ENCODE results near the gene ARHGEF11.

Gene ARHGEF11

GRCh38 chr1:156942176-156942575 is 103.4 kb downstream of the ARHGEF11 start:
- Histone ChIP-seq H3K9ac (ENCODE audit: low read depth, low read length) (no peak overlapping the region), H3K4me2 (ENCODE audit: insufficient read depth, low read length) (no peak overlapping the region), H3K27ac (ENCODE audit: low read length) (no peak overlapping the region), H3K4me1 (ENCODE audit: insufficient read depth, low read length) (no peaks in the 10 kb centered on the region), H3K36me3 (ENCODE audit: insufficient read depth, low read length) (no peaks in the 10 kb centered on the region), H3K4me3 (ENCODE audit: low read depth in 1 of 2, low read length in 2 of 2) (no peak overlapping the region), H3K27me3 (ENCODE audit: insufficient read depth, low read length, poor library complexity) (peaks cover 30% of the 10 kb centered on the region), H2AFZ (ENCODE audit: low read depth, low read length) (no peak overlapping the region), H4K20me1 (ENCODE audit: insufficient read depth, low read length) (no peaks in the 10 kb centered on the region; the same call in 1 of the 2 replicates), H3K79me2 (ENCODE audit: insufficient read depth, low read length) (no peaks in the 10 kb centered on the region), H3K9me3 (ENCODE audit: insufficient read depth, low read length, severe bottlenecking) (no peaks in the 10 kb centered on the region)
- no peak for ATAC-seq (ENCODE audit: insufficient read depth, low read depth)
- DNase-seq = no peak
- TF ChIP-seq CTCF (IDR thresholded peaks at IDR 0.05; ENCODE audit: borderline replicate concordance, extremely low read depth, low read length, poor library complexity, severe bottlenecking) (no peak), EZH2 (IDR thresholded peaks at IDR 0.05; ENCODE audit: borderline replicate concordance, low read depth, low read length, severe bottlenecking) (no peak)

- no peak overlapping the region for H3K4me2 ChIP-seq (ENCODE audit: insufficient read depth, low read length)
- no peaks in the 10 kb centered on the region; the same call in 1 of the 2 replicates for H4K20me1 ChIP-seq (ENCODE audit: insufficient read depth, low read length)
- no peaks in the 10 kb centered on the region for H3K9me3 ChIP-seq (ENCODE audit: insufficient read depth, low read length, severe bottlenecking)
- TF ChIP-seq EZH2 (IDR thresholded peaks at IDR 0.05; ENCODE audit: borderline replicate concordance, low read depth, low read length, severe bottlenecking) (no peak), CTCF (IDR thresholded peaks at IDR 0.05; ENCODE audit: borderline replicate concordance, extremely low read depth, low read length, poor library complexity, severe bottlenecking) (no peak)
- H3K36me3 ChIP-seq (ENCODE audit: insufficient read depth, low read length) = no peaks in the 10 kb centered on the region
- no peak for ATAC-seq (ENCODE audit: insufficient read depth, low read depth)
- H2AFZ ChIP-seq (ENCODE audit: low read depth, low read length) = no peak overlapping the region
- no peak for DNase-seq
- H3K79me2 ChIP-seq (ENCODE audit: insufficient read depth, low read length) = no peaks in the 10 kb centered on the region
- no peak overlapping the region for H3K9ac ChIP-seq (ENCODE audit: low read depth, low read length)
- H3K4me3 ChIP-seq (ENCODE audit: low read depth in 1 of 2, low read length in 2 of 2) = no peak overlapping the region
- H3K27ac ChIP-seq (ENCODE audit: low read length) = no peak overlapping the region
- peaks cover 30% of the 10 kb centered on the region for H3K27me3 ChIP-seq (ENCODE audit: insufficient read depth, low read length, poor library complexity)
- H3K4me1 ChIP-seq (ENCODE audit: insufficient read depth, low read length) = no peaks in the 10 kb centered on the region
Observed at GRCh38 chr1:156941675-156942074, 103.9 kb downstream of the ARHGEF11 start.

GRCh38 chr1:156939786-156940334 is 105.7 kb downstream of the ARHGEF11 start:
- H3K9me3 ChIP-seq (ENCODE audit: insufficient read depth, low read length, severe bottlenecking) = no peaks in the 10 kb centered on the region
- no peak for DNase-seq
- no peak overlapping the region for H3K4me2 ChIP-seq (ENCODE audit: insufficient read depth, low read length)
- no peak overlapping the region for H3K9ac ChIP-seq (ENCODE audit: low read depth, low read length)
- ATAC-seq (ENCODE audit: insufficient read depth, low read depth) = no peak
- H2AFZ ChIP-seq (ENCODE audit: low read depth, low read length) = no peak overlapping the region
- H4K20me1 ChIP-seq (ENCODE audit: insufficient read depth, low read length) = no peaks in the 10 kb centered on the region; the same call in 1 of the 2 replicates
- H3K79me2 ChIP-seq (ENCODE audit: insufficient read depth, low read length) = no peaks in the 10 kb centered on the region
- H3K4me3 ChIP-seq (ENCODE audit: low read depth in 1 of 2, low read length in 2 of 2) = no peak overlapping the region
- no peaks in the 10 kb centered on the region for H3K4me1 ChIP-seq (ENCODE audit: insufficient read depth, low read length)
- H3K36me3 ChIP-seq (ENCODE audit: insufficient read depth, low read length) = no peaks in the 10 kb centered on the region
- peaks cover 30% of the 10 kb centered on the region for H3K27me3 ChIP-seq (ENCODE audit: insufficient read depth, low read length, poor library complexity)
- TF ChIP-seq CTCF (IDR thresholded peaks at IDR 0.05; ENCODE audit: borderline replicate concordance, extremely low read depth, low read length, poor library complexity, severe bottlenecking) = no peak
- no peak for TF ChIP-seq EZH2 (IDR thresholded peaks at IDR 0.05; ENCODE audit: borderline replicate concordance, low read depth, low read length, severe bottlenecking)
- H3K27ac ChIP-seq (ENCODE audit: low read length) = no peak overlapping the region

Data from DND-41 (cell line).